Tibial nerve (tissue), 4 donors: ENCODE data around the gene ALG14. TPM values are rescaled to one million over a fixed set of nuclear protein-coding genes. Genes with fewer than 3 reads are reported as not detected.

ENCODE experiments used
- DNase-seq, 2 donors: peaks; one replicate each; pipeline ENCODE4 v3.0.0-alpha.2; 2019; ENCODE audit warnings: low spot score in 2 of 2
- H3K27ac ChIP-seq, 4 donors: fragments of 200-600 bp; sonication (generic) in 3 of 4; one replicate each; pipeline ENCODE4 v1.5.1; 2017 to 2019; ENCODE audit warnings: mild to moderate bottlenecking in 1 of 4
- H3K27me3 ChIP-seq, 2 donors: fragments of 200-600 bp; sonication (generic) in 1 of 2; one replicate each; pipeline versions ENCODE4 v1.5.1 to v1.6.0; 2017 to 2019
- H3K36me3 ChIP-seq, 3 donors: fragments of 200-600 bp; sonication (generic); one replicate each; pipeline ENCODE4 v1.5.1; 2018 to 2019
- H3K4me1 ChIP-seq, 4 donors: fragments of 200-600 bp; sonication (generic) in 3 of 4; one replicate each; pipeline ENCODE4 v1.5.1; 2017 to 2019
- H3K4me3 ChIP-seq, 4 donors: fragments of 200-600 bp; sonication (generic) in 3 of 4; one replicate each; pipeline ENCODE4 v1.5.1; 2017 to 2019; ENCODE audit warnings: mild to moderate bottlenecking in 1 of 4, moderate library complexity in 1 of 4
- H3K9me3 ChIP-seq, 4 donors: fragments of 200-600 bp; sonication (generic) in 3 of 4; one replicate each; pipeline ENCODE4 v1.5.1; 2017 to 2019
- CTCF ChIP-seq, 5 experiments: fragments of 200-600 bp in 3 of 5; fragments of 450-650 bp in 2 of 5; sonication (generic) in 3 of 5; IDR thresholded peaks; one replicate each; pipeline ENCODE4 v1.5.1; 2016 to 2019; ENCODE audit warnings: antibody characterized with exemption in 5 of 5, mild to moderate bottlenecking in 3 of 5, moderate library complexity in 2 of 5
- EP300 ChIP-seq, 2 donors: sonication (generic); formaldehyde crosslinking; IDR thresholded peaks; one replicate each; pipeline ENCODE4 v1.6.1; 2017; ENCODE audit warnings: antibody characterized with exemption in 2 of 2, mild to moderate bottlenecking in 1 of 2
- POLR2A ChIP-seq, 2 donors: fragments of 450-650 bp; IDR thresholded peaks; one replicate each; pipeline ENCODE4 v1.6.1; 2017; ENCODE audit warnings: antibody characterized with exemption in 2 of 2, mild to moderate bottlenecking in 2 of 2, moderate library complexity in 2 of 2
- WGBS, 2 donors: methylation state at CpG; one replicate each; pipeline ENCODE4 v1.1.5; 2018; 5-methylcytosine and 5-hydroxymethylcytosine counted together
- total RNA-seq, 4 donors: library from RNA; depleted of rRNA; stranded (reverse); fragments of >200 nt; gene quantifications; one replicate each; pipeline ENCODE4 v1.1.0, GENCODE V29; 2016

ALG14 gene
- total RNA-seq, 4 donors from 2014 or later: 1.1 to 1.6 (median 1.5) TPM

GRCh38 chr1:95068956-95069709 lies 3.6 kb downstream of the ALG14 start:
- H3K27ac ChIP-seq: no peak overlapping the region
- peaks cover 0 to 23% (median 0%) of the 10 kb centered on the region in 3 donors for H3K36me3 ChIP-seq
- no peaks in the 10 kb centered on the region for H3K9me3 ChIP-seq
- no peak for DNase-seq
- WGBS, 2 donors: 92 to 96% methylated on average over 6 of the region's 6 CpGs
- H3K4me1 ChIP-seq: peaks cover 0 to 19% (median 0%) of the 10 kb centered on the region in 4 donors
- TF ChIP-seq EP300 (IDR thresholded peaks at IDR 0.05) (no peak), POLR2A (IDR thresholded peaks at IDR 0.05) (no peak)
- H3K4me3 ChIP-seq: no peak overlapping the region
- H3K27me3 ChIP-seq: no peaks in the 10 kb centered on the region

DNA sequence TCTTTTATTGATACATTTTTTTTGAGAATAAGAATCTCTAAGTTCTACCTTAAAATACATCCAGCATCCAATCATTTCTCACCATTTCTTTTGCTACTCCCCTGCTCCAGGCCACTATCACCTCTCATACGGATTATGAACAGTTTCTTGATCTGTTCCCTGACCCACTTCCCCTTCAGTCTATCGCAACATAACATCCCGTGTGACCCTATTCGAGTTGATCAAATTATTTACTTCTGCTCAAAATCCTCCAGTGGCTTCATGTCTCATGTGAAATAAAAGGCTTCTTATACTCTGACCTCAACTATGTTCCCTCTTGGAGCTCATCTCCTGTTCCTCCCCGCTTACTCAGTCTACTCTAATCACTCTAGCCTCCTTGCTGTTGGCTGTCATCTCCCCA lies 5.2 kb downstream of the ALG14 start:
- Histone ChIP-seq H3K27ac (no peak overlapping the region), H3K27me3 (no peaks in the 10 kb centered on the region), H3K9me3 (peaks cover 0 to 7% (median 2%) of the 10 kb centered on the region in 4 donors), H3K36me3 (peaks cover 0 to 38% (median 3%) of the 10 kb centered on the region in 3 donors), H3K4me3 (no peak overlapping the region), H3K4me1 (peaks cover 0 to 13% (median 0%) of the 10 kb centered on the region in 4 donors)
- WGBS, 2 donors: 53 to 60% methylated on average over 5 of the region's 5 CpGs
- DNase-seq: no peak
- no peak for TF ChIP-seq POLR2A (IDR thresholded peaks at IDR 0.05)
- no peak for TF ChIP-seq EP300 (IDR thresholded peaks at IDR 0.05)
- TF ChIP-seq CTCF (IDR thresholded peaks at IDR 0.05): no peak

GRCh38 chr1:95067062-95067461 lies 5.7 kb downstream of the ALG14 start:
- Histone ChIP-seq H3K9me3 (peaks cover 0 to 7% (median 2%) of the 10 kb centered on the region in 4 donors), H3K27me3 (no peaks in the 10 kb centered on the region), H3K4me1 (peaks cover 0 to 11% (median 0%) of the 10 kb centered on the region in 4 donors), H3K27ac (no peak overlapping the region), H3K36me3 (peaks cover 0 to 43% (median 3%) of the 10 kb centered on the region in 3 donors), H3K4me3 (no peak overlapping the region)
- 55 to 63% methylated on average over 2 of the region's 2 CpGs for WGBS, 2 donors
- TF ChIP-seq CTCF (IDR thresholded peaks at IDR 0.05): no peak
- no peak for TF ChIP-seq POLR2A (IDR thresholded peaks at IDR 0.05)
- TF ChIP-seq EP300 (IDR thresholded peaks at IDR 0.05): no peak
- DNase-seq: no peak

GRCh38 chr1:95061445-95062006 lies 11.2 kb downstream of the ALG14 start:
- H3K36me3 ChIP-seq: peaks cover 0 to 65% (median 3%) of the 10 kb centered on the region in 3 donors
- no peak overlapping the region for H3K27ac ChIP-seq
- H3K4me1 ChIP-seq: no peaks in the 10 kb centered on the region
- TF ChIP-seq CTCF (IDR thresholded peaks at IDR 0.05) (no peak), EP300 (IDR thresholded peaks at IDR 0.05) (no peak), POLR2A (IDR thresholded peaks at IDR 0.05) (no peak)
- no peaks in the 10 kb centered on the region for H3K27me3 ChIP-seq
- 80 to 81% methylated on average over 3 of the region's 3 CpGs for WGBS, 2 donors
- H3K4me3 ChIP-seq: no peak overlapping the region
- peaks cover 0 to 7% (median 2%) of the 10 kb centered on the region in 4 donors for H3K9me3 ChIP-seq
- no peak for DNase-seq

- Histone ChIP-seq H3K4me3 (no peak overlapping the region), H3K27ac (no peak overlapping the region), H3K36me3 (peaks cover 0 to 41% (median 3%) of the 10 kb centered on the region in 3 donors), H3K27me3 (no peaks in the 10 kb centered on the region), H3K4me1 (no peaks in the 10 kb centered on the region), H3K9me3 (peaks cover 0 to 7% (median 2%) of the 10 kb centered on the region in 4 donors)
- 83 to 85% methylated on average over 9 of the region's 9 CpGs for WGBS, 2 donors
- no peak for DNase-seq
- no peak for TF ChIP-seq EP300 (IDR thresholded peaks at IDR 0.05)
- no peak for TF ChIP-seq POLR2A (IDR thresholded peaks at IDR 0.05)
- TF ChIP-seq CTCF (IDR thresholded peaks at IDR 0.05): no peak
Measured at GRCh38 chr1:95058974-95059373, 13.8 kb downstream of the ALG14 start.
